PC-3 (cell line): ENCODE results near the gene CLPTM1L. TPM values are rescaled to one million over a fixed set of nuclear protein-coding genes. Genes with fewer than 3 reads are reported as not detected.

Experiments used
- ATAC-seq: fragments of 200-7000 bp; cut with Tn5 transposase; 2 replicates; pipeline ENCODE4 v1.9.1; 2020; ENCODE audit warnings: mild to moderate bottlenecking, moderate library complexity
- BruUV-seq: library from RNA; stranded (reverse); fragments of 400-500 nt; replicated peaks from 2 replicates; lab custom pipeline; 2021; lab: Mats Ljungman, UMichigan
- CTCF ChIA-PET: fragments of 300-600 bp; sonication (Branson Sonifier 250); formaldehyde crosslinking; loops from one replicate; lab custom pipeline; 2022; ENCODE audit warnings: antibody characterized with exemption; lab: Charles Lee
- POLR2A ChIA-PET: fragments of 300-600 bp; sonication (Branson Sonifier 250); formaldehyde crosslinking; loops from one replicate; lab custom pipeline; 2022; ENCODE audit warnings: antibody characterized with exemption; ENCODE audit not compliant: unreplicated experiment; lab: Charles Lee
- DNase-seq: peaks from one replicate; pipeline ENCODE4 v3.0.0-alpha.2; 2015
- H2AFZ ChIP-seq: fragments of 300-600 bp; sonication (generic); 2 replicates; pipeline ENCODE4 v1.6.0; 2016; ENCODE audit warnings: antibody characterized with exemption, low read length
- H3F3A ChIP-seq: fragments of 300-600 bp; sonication (generic); one replicate; pipeline ENCODE4 v1.6.0; 2017; ENCODE audit warnings: antibody characterized with exemption, low read length, control low read depth, mild to moderate bottlenecking; ENCODE audit not compliant: unreplicated experiment
- H3K27ac ChIP-seq: fragments of 300-600 bp; sonication (generic); 2 replicates; pipeline ENCODE4 v1.5.1; 2016; ENCODE audit warnings: mild to moderate bottlenecking, low read length
- H3K27me3 ChIP-seq: fragments of 300-600 bp; sonication (generic); 2 replicates; pipeline ENCODE4 v1.6.1; 2016; ENCODE audit warnings: low read length, mixed read lengths
- H3K36me3 ChIP-seq: fragments of 300-600 bp; sonication (generic); 2 replicates; pipeline ENCODE4 v1.6.1; 2016; ENCODE audit warnings: low read depth, mixed run types, low read length, mixed read lengths
- H3K4me1 ChIP-seq: fragments of 300-600 bp; sonication (generic); 2 replicates; pipeline ENCODE4 v1.5.1; 2016; ENCODE audit warnings: low read length; ENCODE audit not compliant: insufficient read depth
- H3K4me2 ChIP-seq: fragments of 300-600 bp; sonication (generic); 2 replicates; pipeline ENCODE4 v1.6.0; 2016; ENCODE audit warnings: low read length
- H3K4me3 ChIP-seq: fragments of 300-600 bp; sonication (generic); 2 replicates; pipeline ENCODE4 v1.5.1; 2016; ENCODE audit warnings: mild to moderate bottlenecking, low read length, mixed read lengths
- H3K79me2 ChIP-seq: fragments of 300-600 bp; sonication (generic); 2 replicates; pipeline ENCODE4 v1.6.1; 2017; ENCODE audit warnings: low read length, mixed read lengths
- H3K9ac ChIP-seq: fragments of 300-600 bp; sonication (generic); 2 replicates; pipeline ENCODE4 v1.6.0; 2016; ENCODE audit warnings: mild to moderate bottlenecking, low read length
- H3K9me2 ChIP-seq: fragments of 300-600 bp; sonication (generic); replicated peaks from 2 replicates; pipeline ENCODE4 v1.6.1; 2016; ENCODE audit warnings: mixed run types, low read length, mixed read lengths
- H3K9me3 ChIP-seq: fragments of 300-600 bp; sonication (generic); 2 replicates; pipeline ENCODE4 v1.6.1; 2016; ENCODE audit warnings: low read length, mixed read lengths
- H4K20me1 ChIP-seq: fragments of 300-600 bp; sonication (generic); 2 replicates; pipeline ENCODE4 v1.6.1; 2016; ENCODE audit warnings: low read length, mixed read lengths
- CTCF ChIP-seq: fragments of 300-600 bp; sonication (generic); conservative IDR thresholded peaks from 2 replicates; pipeline ENCODE4 v1.5.1; 2017; ENCODE audit warnings: antibody characterized with exemption, low read depth, mild to moderate bottlenecking, low read length
- EZH2 ChIP-seq: fragments of 300-600 bp; sonication (generic); IDR thresholded peaks from one replicate; pipeline ENCODE4 v1.6.1; 2017; ENCODE audit warnings: antibody characterized with exemption, mild to moderate bottlenecking, low read length; ENCODE audit not compliant: unreplicated experiment
- EZH2phosphoT487 ChIP-seq: fragments of 300-600 bp; sonication (generic); IDR thresholded peaks from 2 replicates; pipeline ENCODE4 v1.6.1; 2018; ENCODE audit warnings: mild to moderate bottlenecking, antibody characterized with exemption, low read length, borderline replicate concordance
- intact Hi-C: fragments of 100-400 bp; cut with micrococcal nuclease; formaldehyde crosslinking; loops from 2 replicates; pipeline ENCODE4 v1.9.0; 2023
- total RNA-seq: library from RNA; depleted of rRNA; stranded (reverse); fragments of >200 nt; gene quantifications from 2 replicates; pipeline ENCODE4 v1.2.3, GENCODE V29; 2014

The CLPTM1L gene
- total RNA-seq, 1 experiment from 2014 or later, result 463 TPM

GRCh38 chr5:1387876-1388275 is 43.0 kb upstream of the CLPTM1L start:
- H4K20me1 ChIP-seq, result no peaks in the 10 kb centered on the region
- TF ChIP-seq CTCF (no peak), EZH2phosphoT487 (no peak), EZH2 (no peak)
- no peak overlapping the region for H3K9ac ChIP-seq
- H3K79me2 ChIP-seq, result no peaks in the 10 kb centered on the region
- no TSS peak for BruUV-seq
- no peak overlapping the region for H2AFZ ChIP-seq
- no peaks in the 10 kb centered on the region for H3K9me3 ChIP-seq
- H3F3A ChIP-seq, result no peaks in the 10 kb centered on the region
- H3K27ac ChIP-seq, result no peak overlapping the region
- H3K4me2 ChIP-seq, result no peak overlapping the region
- H3K27me3 ChIP-seq, result peaks cover 7% of the 10 kb centered on the region
- ATAC-seq, result no peak
- H3K4me3 ChIP-seq, result no peak overlapping the region
- no peak for DNase-seq
- ChIA-PET POLR2A (no interaction called here), CTCF (no interaction called here)
- intact Hi-C loops, result no loop called here
- H3K9me2 ChIP-seq, result no peaks in the 10 kb centered on the region
- H3K4me1 ChIP-seq, result peaks cover 12% of the 10 kb centered on the region
- no peaks in the 10 kb centered on the region for H3K36me3 ChIP-seq

- Histone ChIP-seq H3F3A (no peaks in the 10 kb centered on the region), H4K20me1 (no peaks in the 10 kb centered on the region), H3K9ac (no peak overlapping the region), H3K4me1 (peaks cover 12% of the 10 kb centered on the region), H3K9me2 (no peaks in the 10 kb centered on the region), H3K9me3 (no peaks in the 10 kb centered on the region), H3K36me3 (no peaks in the 10 kb centered on the region), H3K27ac (no peak overlapping the region), H2AFZ (no peak overlapping the region), H3K4me3 (no peak overlapping the region), H3K27me3 (peaks cover 7% of the 10 kb centered on the region), H3K4me2 (peak overlapping the region; percentile 100; the same call in 1 of the 2 replicates), H3K79me2 (no peaks in the 10 kb centered on the region)
- DNase-seq (no peak), ATAC-seq (no peak)
- BruUV-seq, result no TSS peak
- intact Hi-C loops, result no loop called here
- TF ChIP-seq CTCF, result no peak
- no peak for TF ChIP-seq EZH2phosphoT487
- no peak for TF ChIP-seq EZH2
- CTCF ChIA-PET, result no interaction called here
- POLR2A ChIA-PET, result no interaction called here
Observed at GRCh38 chr5:1387059-1387755, 42.3 kb upstream of the CLPTM1L start.

- POLR2A ChIA-PET, result no interaction called here
- H3K4me2 ChIP-seq, result peak overlapping the region; percentile 100
- CTCF ChIA-PET, result no interaction called here
- peak overlapping the region; percentile 96 for H2AFZ ChIP-seq
- H3K79me2 ChIP-seq, result no peaks in the 10 kb centered on the region
- H3K4me1 ChIP-seq, result peaks cover 12% of the 10 kb centered on the region
- H3K36me3 ChIP-seq, result no peaks in the 10 kb centered on the region
- H3K9me2 ChIP-seq, result no peaks in the 10 kb centered on the region
- DNase-seq, result peak; percentile 51
- H3K27ac ChIP-seq, result no peak overlapping the region
- H3F3A ChIP-seq, result no peaks in the 10 kb centered on the region
- H3K9ac ChIP-seq, result peak overlapping the region; percentile 52
- H3K9me3 ChIP-seq, result no peaks in the 10 kb centered on the region
- no peaks in the 10 kb centered on the region for H3K27me3 ChIP-seq
- BruUV-seq, result no TSS peak
- no peaks in the 10 kb centered on the region for H4K20me1 ChIP-seq
- peak overlapping the region; percentile 80 for H3K4me3 ChIP-seq
- peak; percentile 64 for ATAC-seq
- intact Hi-C loops, result no loop called here
- TF ChIP-seq CTCF (no peak), EZH2 (no peak), EZH2phosphoT487 (no peak)
Observed at GRCh38 chr5:1386274-1386717, 41.4 kb upstream of the CLPTM1L start.
